ENCODE results near the gene NSF.
"Not testable (repeated sequence)": the region's sequence is repeated elsewhere in the genome, so short reads cannot be mapped to it uniquely, and the experiment has no call there.

NSF gene

GRCh38 chr17:46759141-46759540, 168.7 kb downstream of the NSF start:
- DNase-seq = no peak

GRCh38 chr17:46763416-46763815, 172.9 kb downstream of the NSF start:
- DNase-seq = no peak

GRCh38 chr17:46764000-46764708, 173.7 kb downstream of the NSF start:
- DNase-seq = no peak

- DNase-seq = no peak
These were observed 174.4 kb downstream of the NSF start for GRCh38 chr17:46764709-46765401.

- no peak for DNase-seq
These were observed 175.0 kb downstream of the NSF start for GRCh38 chr17:46765453-46765852.

GRCh38 chr17:46766493-46767491, 176.3 kb downstream of the NSF start:
- no peak for DNase-seq

DNA sequence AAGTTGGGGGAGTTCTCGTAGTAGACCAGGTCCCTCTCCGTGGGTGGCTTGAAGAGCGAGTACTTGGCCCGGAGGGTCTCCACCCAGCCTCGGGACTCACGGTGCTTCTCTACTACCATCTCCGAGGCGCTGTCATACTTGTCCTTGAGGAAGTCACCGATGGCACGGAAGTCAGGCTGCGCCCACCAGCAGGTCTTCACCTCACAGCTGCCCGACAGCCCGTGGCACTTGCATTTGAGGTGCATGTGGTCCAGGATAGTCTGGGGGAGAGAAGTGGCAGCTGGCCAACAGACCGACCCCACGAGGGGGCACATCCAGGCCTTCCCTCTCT, 178.0 kb downstream of the NSF start:
- no peak for DNase-seq

- not testable (repeated sequence) for DNase-seq
These were observed 178.4 kb downstream of the NSF start for GRCh38 chr17:46768896-46769295.

- DNase-seq = no peak
These were observed 179.3 kb downstream of the NSF start for GRCh38 chr17:46769531-46770438.

GRCh38 chr17:46770439-46770817, 180.0 kb downstream of the NSF start:
- DNase-seq = no peak

DNA sequence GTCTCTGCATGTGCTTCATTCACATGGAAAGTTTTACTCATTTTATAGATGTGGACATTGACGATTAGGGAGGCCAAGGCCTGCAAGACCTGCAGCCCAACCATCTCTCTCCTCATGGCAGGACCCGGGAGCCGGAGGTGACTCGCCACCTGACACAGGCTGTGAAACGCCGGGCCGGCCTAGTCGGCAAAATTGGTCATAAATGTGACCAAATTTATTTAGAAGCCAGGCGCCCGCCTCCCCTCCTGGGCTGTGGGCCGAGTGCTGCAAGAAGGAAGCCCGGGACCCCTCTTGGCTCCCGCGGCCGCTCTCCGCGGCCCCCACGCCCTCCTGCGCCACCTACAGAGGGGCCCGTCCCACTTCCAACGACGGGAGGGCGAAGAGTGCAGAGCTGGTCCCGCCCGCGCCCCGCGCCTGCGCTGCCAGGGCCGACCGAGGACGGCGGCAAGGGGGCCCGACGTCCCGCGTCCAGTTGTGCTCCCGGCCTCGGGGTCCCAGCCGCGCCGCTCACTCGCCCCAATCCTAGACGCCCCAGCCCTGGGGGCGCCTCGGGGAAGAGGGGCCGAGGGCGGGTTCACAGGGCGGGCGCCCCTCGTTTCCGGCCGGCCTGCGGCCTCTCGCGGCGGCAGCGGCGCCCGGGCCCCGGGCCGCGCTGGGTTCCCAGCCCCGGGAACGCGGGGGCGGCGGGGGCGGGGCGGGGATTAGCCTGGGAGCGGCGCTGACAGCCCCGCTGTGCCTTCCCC, 180.5 kb downstream of the NSF start:
- no peak for DNase-seq

DNA sequence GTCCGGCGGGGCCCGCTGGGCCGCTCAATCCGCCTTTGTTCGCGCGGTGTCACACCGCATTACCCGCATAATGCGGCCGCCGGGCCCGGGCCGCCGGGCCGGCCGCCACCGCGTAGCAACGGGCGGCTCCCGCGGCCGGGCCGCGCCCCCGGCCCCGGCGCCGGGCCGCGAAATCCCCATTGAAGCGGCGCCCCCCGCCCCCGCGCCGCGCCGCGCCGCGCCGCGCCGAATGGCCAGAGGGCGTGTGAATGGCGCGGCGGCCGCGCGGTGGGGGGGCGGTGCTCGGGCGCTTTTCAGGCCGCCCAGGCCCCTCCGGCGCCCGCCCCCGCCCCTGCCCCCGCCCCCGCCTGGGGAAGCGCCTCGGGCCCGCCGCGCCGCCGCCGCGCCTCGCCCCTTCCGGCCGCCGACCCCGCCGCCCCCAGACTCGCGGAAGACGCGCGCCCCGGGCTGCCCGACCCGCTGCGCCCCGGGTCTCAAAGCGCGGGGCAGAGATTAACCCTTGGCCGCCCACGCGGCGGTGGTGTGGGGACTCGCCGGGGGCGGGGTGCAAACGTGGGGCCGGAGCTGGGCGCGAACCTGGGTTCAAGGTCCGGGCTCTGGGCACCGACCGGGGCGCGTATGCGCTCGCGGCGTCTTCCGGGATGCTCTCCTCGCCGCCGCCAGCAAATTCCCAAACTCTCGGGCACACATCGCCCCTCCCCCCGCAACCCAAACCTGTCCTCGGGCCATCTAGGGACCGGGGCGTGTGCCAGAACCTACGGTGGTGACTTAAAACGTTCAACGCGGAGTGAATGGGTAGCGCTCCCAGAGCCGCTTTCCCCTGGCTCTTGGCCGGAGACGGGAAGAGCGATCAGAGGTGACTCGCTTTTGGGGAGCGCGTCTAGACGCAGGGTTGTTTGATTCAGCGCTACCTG, 181.3 kb downstream of the NSF start:
- no peak for DNase-seq

DNA sequence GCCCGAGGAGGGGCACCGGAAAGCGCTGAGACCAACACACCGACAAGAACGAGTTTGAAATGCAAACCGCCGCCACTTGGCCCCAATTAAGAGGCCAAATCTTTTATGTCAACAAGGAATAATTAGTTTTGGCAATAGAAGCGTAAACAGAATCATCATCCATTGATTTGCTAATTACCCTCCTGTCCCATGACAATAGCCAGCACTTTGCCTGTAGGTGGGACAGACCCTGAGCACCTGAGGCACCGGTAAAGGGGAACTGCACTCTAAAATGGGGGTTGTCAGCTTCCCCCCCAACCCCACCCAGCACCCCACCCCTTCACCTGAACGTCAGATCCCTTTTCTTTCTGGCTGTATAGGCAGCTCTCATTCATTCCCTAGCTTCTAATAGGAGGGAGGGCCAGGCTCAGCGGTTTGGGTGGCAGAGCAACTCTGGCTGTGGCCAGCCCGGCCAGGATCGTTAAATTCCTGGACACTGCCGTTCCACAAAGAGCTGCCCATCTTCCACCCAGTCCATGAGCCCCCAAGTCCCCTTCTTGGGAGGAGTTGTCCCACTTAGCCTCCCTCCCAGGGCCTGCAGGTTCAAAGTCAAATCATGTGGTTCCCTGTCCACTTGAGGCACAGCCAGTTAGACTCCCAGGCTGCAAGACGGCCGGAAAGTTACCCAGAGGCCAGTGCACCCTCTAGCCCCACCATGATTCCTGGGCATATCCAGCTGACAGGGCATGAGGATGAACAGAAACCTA, 182.2 kb downstream of the NSF start:
- DNase-seq = no peak

DNA sequence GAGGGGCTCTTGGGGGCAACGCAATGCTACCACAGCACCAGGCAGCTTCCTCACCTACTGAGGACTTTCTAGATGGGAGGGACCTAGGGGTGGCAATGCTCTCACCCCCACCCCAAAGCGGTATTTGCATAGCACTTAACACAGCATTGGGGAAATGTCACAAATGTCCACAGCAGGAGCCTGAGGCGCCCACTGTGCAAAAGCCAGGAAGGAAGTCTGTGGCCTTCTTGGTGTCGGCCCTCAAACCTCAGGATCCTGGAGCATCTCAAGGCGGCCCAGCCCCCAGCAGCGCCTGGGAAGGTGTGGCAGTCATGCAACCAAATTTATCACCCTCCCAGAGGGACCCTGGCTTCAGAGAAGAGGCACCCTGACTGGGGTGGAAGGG, 182.7 kb downstream of the NSF start:
- no peak for DNase-seq

GRCh38 chr17:46773676-46774075, 183.2 kb downstream of the NSF start:
- no peak for DNase-seq

DNA sequence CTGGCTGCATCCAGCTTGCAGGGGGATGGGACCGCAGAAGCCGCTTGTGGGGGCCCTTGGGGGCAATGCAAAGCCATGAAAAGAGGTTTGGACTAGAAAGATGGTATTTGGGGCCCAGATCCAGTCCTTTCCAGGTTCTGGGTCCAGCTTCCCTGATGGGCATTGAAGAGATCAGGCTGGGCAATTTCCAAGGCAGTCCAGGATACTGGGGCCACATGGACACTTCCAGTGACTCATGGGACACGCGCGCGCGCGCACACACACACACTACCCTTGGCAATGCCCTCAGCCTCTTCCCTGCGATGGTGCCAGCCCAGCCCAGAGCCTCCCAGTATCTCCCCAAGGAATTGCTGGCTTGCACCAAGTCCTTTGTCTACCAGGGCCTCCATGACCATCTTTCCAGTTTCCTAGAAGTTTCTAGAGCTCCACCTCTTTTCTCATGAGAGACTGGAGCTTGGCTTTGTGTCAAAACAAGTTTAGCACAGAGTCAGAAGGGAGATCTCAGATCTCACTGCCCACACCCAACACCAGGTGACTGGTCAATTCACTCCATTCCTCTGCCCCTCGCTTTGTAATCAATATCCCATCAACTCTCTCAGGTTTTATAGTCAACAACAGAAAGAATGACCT, 183.8 kb downstream of the NSF start:
- no peak for DNase-seq

DNA sequence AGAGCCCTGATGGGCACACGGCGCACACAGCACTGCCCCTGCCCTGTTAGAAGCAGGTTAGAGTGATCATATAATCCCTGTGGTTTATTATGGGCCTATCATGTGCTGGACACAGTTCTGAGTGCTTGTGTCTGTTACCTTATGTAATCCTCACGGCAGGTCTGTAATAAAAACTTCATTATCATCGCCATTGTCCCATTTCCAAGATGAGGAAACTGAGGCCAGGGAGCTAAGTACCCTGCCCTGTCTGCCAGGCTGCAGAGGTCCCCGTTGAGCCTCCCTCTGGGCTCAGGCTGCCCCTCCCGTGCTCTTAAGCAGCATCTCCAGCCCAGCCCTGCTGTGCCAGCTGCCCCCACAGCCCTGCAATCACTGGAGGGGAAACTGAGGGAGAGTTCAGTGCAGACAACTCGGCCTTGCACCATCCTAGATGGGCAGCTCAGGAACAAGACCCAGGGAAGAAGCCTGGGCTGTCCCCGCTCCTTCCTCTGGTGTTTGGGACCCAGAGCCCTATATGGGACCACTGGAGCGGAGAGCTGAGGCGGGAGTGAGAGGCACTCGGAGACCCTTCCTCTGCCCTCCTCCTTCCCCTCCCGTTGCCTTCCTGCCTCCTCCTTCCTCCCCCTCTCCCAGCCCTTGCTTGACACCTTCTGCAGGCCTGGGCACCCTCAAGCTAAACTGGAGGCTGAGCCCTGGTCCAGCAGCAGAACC, 186.0 kb downstream of the NSF start:
- no peak for DNase-seq
